HG03520 (cell line): Measurements from ENCODE around the gene TRIL.

Experiments used
- ATAC-seq: cut with Tn5 transposase; IDR thresholded peaks from one replicate; pipeline ENCODE4 v1.9.1; 2021; ENCODE audit warnings: mild to moderate bottlenecking, moderate library complexity; ENCODE audit not compliant: unreplicated experiment

TRIL gene

DNA sequence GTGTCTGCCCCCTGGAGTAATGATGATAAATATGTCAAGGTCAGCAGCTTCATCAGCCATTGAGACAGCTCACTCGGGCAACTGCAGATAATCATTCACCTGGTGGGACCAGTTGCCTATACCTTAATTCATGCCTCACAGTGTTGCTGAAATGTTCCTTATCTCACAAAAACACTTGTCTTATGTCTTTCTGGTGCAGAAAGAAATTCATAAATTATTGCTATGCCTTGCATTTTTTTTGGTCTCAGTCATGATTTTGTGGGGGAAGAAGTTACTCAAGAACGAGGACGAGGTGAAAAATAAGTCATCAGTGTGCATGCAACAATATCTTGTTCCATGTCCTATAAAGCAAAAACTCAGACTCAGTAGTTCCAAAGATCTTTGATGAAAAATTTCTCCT, 16.0 kb downstream of the TRIL start:
- no peak for ATAC-seq

DNA sequence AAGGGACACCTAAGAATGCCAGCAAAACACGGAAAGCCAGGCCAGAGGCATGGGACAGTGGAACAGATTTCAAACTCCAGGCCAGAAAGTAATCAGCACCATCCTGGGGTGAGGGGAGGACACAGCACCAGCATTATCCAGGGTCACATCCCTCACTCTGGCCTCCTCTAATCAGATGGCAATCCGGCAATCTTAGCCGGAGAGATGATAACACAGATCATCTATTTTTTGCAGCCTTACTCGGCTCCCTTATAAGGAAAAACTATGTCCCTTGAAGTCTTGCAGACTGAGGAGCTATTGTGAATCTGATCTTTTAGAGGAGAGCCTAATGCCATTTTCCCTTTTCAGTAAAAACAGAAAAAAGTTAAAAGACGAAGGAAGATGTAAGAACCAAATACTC, 16.5 kb downstream of the TRIL start:
- ATAC-seq = no peak

DNA sequence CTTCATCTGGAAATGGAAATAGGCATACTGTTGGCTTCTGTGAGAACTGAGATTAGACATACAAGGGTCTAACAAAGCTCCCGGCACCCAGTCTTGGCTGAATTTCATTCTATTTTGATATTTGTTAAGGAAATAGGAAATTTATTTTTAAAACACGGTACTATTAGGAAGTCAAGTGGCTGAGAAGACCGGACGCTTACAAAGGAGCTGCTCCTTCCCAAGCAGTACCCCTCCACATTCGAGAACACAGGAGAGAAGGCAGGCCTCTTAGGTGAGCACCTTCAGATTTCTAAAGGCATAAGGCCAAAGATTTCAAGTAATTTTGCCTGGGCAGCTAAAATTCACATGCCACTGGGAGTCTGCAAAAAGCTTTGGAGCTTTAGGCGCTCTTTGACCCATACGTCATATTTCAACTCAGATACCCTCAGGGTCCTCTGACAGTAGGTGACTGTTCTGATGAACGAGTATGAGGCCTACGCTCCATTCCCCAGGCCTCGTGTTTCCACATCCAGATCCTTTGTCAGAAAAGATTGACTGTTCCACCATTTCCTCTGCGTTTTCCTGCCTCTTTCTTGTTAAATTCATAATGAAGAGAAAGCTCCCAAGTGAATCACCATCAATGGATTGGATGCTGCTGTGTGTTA, 17.3 kb downstream of the TRIL start:
- no peak for ATAC-seq

DNA sequence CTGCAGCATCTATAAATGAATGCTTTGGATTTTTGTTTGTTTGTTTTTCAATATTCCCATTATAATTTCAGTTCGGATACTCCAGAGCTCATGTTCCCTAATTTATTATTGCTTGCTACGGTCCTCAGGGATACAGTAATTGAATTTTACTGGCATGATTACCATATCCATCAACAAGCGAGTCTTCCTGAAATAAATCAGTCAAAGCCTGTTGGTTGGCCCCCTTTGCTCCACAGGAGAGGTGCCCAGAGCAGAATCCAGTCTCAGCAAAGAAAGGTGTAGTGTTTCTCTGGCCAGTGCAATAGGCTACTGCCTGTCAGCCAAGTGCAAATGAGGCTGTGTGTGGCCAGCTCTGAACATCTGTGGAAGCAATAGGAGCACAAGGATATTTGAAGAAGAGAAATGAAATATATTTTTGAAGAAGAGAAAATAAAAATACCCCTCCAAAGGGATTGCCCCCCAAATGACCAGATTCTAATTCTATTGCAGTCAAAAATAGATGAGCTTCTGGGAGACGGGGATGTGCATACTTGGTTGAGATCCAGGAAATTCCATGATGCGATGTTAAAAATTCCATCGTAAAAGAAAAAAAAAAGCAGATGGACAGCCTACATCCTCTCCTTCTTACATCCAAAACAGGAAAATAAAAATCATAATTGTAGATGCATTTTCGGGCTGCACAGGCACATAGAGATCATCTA, 18.1 kb downstream of the TRIL start:
- ATAC-seq = no peak

DNA sequence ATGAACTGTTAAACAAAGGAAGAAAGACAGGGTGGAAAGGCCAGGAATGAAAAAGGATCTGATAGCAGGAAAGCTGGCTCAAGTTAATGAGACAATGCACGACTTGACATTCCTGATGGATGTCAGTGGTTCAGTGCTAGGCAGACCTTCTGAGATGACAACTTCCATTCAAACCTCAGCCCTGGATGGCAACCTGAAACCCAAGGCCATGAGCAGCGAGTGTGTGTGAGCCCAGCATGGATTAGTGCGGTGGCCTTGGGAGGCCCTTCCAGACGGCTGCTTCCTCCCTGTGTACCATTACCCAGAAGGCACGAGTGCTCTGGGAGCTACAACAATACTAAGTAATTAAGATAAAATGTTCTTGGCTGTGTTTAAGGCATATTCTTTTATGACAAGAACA, 18.8 kb downstream of the TRIL start:
- no peak for ATAC-seq

DNA sequence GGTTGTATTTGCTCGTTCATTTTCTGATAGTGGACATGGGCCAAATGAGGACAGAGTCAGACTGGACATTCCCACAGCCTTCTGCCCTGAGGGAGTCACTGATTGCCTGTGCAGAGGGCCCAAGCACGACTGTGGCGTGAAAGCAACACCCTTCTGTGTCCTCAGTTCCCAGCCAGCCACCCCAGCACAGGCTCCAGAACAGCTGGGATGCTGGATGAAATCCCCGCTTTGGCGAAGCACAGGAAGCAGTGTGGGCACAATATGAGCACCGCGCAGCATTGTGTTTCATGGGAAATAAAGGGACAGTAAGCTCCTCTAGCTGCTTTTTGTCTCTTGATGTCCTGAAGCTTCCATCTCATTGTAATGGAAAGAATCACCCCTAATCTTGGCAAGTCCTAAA, 20.5 kb downstream of the TRIL start:
- ATAC-seq = no peak

DNA sequence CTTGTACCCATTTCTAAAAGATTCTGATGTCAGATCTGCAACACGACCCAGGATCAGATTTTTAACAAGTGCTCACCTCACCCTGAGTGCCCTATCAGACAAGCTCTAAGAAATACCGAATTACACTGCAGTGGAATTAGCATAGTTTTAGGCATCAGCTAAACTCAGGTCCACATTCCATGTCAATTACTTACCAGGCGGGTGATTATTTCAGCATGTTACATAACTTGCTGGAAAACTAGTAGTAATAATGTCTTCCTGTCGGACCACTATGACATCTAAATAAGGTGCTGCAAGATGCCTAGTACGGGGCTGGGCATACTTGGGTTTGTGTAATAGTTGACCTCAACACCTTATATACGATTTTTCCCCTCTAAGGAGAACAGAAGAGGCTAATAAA, 21.0 kb downstream of the TRIL start:
- no peak for ATAC-seq

DNA sequence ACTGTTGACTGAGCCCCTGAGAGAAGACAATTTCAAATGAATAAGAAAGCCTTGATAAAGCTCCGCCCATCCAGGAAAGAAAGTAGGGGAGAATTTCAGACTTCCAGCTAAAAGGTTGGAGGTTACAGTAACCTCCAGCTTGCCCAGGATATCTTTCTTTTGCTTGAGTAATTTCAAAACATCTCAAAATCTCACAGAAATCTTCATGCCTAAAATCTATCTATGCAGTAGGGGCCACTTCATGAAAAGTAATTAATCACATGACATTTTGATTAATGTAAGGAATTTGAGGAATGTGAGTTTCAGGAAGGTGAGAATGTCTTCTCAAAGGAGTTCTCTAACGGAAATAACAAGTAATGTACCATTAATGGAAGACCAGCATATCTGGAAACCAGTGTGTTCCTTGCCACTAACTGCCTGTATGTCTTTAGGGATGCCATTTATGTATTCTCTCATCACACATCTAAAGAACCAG, 24.2 kb downstream of the TRIL start:
- no peak for ATAC-seq

DNA sequence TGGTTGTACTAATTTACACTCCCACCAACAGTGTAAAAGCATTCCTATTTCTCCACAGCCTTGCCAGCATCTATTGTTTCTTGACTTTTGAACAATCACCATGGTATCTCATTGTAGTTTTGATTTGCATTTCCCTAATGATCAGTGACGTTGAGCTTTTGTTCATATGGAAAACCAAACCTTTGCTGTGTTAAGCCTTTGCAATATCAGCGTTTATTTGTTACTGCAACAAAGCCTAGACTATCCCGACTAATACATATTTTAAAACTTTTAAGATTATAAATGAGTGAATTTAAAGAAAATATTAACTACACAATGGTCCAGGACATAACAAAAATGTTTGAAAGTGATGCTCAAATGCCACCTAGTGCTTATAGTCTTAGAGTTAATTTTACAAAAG, 26.6 kb downstream of the TRIL start:
- no peak for ATAC-seq

DNA sequence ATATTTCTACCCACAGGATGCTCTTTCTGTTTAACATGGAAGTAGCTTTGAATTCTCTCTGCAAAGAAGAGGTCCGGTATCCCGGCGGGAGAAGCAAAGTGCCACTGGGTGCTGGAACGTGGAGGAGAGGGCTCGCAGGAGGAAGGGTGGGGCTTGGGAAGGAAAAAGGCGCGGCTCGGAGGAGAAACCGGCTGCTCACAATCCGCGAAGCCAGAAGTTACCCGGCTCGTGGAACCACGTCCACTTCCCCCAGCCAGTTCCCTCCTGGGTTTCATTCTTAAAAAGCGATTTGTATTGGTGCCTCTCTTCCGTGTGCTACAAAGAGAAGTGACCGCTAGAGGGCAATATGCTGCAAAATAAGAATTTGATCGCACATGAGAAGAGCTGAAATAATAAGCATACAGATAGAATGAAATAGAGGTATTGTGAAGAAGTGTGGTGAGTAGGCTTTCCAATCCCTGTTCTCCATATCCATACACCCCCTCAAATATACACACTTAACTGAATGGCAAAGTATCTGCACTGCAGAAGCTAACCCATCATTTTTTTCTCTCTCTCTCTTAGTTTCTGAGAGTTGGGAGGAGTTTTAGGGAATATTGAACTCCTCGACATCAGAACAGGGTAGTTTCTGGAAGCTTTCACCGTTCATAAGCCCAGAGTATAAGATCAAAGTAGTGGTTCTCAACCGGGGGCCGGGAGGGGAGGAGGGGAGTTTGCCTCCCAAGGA, 31.1 kb downstream of the TRIL start:
- ATAC-seq = peak; percentile 76

DNA sequence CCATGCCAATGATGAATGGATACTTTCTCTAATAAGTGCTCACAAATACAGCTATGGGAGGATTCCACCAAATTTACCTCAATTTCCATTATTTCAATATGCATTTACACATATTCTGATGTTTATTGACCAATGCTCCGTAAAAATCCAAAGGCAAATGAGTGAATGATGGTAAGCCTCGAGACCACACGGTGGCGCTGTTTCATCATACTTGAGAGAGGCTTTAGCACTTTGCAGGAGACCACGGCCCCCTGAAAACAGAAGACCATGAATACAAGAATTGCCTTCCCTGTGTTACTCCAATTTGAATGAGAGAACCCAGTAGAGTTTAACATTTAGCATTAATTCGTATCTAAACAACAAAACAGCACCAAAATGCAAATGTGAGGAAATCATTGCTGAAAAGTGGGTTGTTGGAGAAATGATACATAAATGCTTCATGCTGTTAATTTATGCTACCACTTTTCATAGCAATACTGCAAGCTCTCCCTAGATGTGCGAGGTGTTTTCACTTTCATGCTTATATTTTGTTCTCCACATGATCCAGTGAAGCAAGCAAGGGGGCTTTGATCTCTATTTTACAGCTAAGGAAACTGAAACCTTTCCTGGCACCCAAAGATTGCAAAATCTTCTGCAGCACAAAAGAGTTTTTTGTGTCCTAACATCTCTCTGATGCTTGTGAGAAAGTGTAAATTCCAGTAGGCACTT, 35.4 kb downstream of the TRIL start:
- ATAC-seq = no peak

DNA sequence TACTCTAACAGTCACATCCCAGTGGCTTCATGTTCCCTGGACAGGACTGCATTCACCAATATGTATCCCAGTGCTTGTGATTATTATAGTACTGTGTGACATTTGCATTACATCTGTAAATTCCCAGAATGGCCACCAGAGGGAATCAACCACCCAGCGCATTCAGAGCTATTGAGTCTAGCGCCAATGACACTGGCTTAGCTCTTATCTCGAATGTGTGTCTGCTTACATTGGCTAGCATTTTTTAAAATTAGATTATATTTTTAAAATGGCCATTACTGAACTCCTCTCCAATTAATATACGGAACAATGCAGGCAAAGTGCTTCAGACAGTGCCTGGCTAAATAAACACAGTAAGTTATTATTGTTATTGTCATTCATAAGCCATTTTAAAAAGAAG, 36.3 kb downstream of the TRIL start:
- peak; percentile 85 for ATAC-seq

DNA sequence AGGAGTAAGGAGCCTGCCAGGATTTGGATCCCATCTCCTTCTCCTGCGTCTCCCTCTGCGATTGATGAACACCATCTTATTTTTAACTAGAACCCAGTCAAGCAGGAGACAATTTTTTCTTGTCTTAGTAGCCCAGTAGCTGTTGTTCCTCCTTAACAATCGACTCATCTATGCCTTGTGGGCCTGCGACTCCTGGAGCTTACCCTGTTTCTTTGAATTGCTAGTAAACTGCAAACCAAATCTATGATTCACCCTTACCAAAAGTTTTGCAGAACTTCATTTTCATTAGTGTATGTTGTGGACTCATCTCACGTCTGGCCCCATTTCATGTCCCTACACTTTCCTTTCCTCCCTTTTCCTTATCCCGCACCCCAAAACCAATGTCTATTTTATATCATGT, 37.7 kb downstream of the TRIL start:
- ATAC-seq = no peak

DNA sequence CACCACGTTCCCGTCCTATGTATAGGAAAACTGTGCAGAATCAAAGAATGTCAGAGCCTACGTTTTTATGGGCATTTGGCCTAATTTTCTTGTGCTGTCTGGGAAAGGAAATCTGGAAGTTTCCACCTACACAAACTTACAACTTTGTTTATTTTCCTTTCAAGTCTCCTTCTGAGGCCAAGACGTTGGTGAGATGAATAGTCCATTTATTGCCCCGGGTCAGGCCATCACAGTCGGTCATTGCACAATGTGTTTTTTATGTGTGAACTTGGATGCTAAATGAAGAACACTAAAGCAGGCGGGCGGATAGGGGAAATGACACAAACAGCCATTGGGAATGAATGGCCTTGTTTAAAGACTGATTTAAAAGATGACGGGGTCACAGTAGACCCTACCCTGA, 38.6 kb downstream of the TRIL start:
- no peak for ATAC-seq

DNA sequence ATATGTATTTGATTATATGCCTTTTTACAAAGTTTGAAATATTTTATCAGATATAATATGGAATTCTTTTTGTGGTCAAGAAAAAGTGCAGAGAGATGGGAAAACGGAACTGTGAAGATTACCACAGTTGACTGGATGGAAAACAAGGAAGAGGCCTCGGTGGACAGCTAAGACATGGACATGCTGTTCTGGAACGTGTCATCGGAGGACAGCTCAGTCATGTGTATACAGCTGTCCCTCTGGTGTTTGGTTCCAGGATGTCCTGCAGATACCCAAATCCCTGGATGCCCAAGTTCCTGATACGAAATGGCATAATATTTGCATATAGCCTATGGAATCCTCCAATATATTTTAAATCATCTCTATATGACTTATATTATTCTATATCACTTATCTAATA, 49.4 kb downstream of the TRIL start:
- ATAC-seq = no peak

DNA sequence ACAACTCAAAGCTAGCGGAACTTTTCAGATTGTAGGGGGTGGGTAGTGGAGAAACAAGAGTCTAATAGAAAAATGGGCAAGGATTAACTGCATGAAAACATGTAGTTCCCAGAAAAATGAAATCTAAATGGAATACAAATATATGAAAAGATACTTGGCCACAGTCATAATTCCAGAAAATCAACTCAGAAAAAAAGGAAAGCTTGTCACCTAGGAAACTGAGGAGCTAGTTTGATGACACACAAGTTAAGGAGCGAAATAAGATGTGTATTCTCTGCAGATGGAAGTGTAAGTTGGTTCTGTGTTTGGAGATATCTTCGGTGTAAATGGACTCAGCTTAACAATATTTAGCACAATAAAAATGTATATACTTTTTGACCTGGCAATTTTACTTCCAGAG, 52.7 kb downstream of the TRIL start:
- ATAC-seq = no peak

DNA sequence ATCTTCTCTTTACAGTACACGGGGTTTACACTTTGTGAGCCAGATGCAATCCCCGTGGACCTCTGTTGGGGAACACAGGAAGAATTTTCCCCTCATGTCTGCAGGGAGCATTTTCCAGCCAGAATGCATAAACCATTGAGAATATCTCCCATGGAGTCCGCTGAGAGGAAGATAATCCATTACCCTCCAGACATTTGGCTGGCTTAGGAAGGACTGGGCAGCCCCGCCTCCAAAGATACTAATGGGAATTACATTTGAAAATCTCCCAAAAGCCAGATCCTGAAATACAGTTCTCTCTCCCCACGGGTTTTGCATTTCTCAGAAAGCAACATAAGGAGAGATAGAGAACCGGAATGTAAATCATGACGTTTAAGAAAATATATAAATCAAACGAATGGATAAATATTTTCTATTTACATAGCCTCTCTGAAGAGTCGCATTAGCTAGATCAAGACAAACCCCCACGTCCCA, 53.5 kb downstream of the TRIL start:
- ATAC-seq = no peak

DNA sequence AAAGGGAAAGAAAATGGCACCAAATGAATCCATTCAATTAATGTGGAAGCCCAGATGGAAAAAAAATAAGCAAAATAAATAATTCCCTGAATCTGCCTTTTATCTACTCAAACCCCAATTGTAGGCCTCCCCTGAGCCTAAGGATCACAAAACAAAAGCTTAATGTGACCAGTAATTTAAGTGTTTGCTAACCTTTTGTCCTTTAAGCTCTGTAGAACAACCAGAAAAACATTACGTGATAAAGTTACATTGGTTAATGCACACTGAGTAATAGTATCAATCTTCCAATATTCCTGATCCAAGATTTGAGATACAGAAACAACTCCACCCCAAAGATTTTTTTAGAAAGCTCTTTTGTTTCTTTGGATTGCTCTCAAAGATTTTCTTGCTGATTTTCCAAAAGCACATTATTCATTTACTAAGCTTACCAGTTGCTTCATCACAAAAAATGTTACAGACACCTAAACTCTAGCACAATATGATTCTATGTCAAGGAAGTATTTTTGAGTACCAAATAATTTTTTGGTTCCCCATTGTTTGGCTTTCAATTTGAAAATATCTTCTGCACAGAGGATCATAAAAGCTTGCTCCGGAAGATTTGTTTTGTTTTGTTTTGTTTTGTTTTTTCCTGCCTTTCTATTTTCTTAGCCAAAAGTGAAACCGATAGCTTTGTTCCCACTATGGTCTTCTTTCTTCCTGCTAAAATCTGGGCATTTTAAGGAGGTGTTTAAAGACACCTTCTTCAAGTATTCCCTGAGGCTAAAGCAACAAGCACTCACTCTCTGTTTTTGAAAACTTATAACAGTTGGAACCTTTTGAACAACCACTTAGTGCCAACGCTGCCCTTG, 54.2 kb downstream of the TRIL start:
- no peak for ATAC-seq
